ENCODE measurements around the gene AP2A2. TPM values are rescaled to one million over a fixed set of nuclear protein-coding genes. Genes with fewer than 3 reads are reported as not detected.

Gene AP2A2
- total RNA-seq, 2 donors from 2014 or later = 35.1 to 70.2 TPM

GRCh38 chr11:889257-889656, 36.4 kb upstream of the AP2A2 start:
- Histone ChIP-seq H3K36me3 (no peaks in the 10 kb centered on the region), H3K27ac (no peak overlapping the region), H3K4me1 (replicated peaks) (no peaks in the 10 kb centered on the region), H3K27me3 (replicated peaks; ENCODE audit: insufficient read depth) (no peaks in the 10 kb centered on the region), H3K9me3 (no peaks in the 10 kb centered on the region), H3K4me3 (no peak overlapping the region)
- DNase-seq (ENCODE audit: low spot score) = no peak
- intact Hi-C loops (cut with DNase I) = no loop called here
- 94% methylated on average over 13 of the region's 13 CpGs for WGBS
- TF ChIP-seq POLR2A (IDR thresholded peaks at IDR 0.05) (no peak), POLR2AphosphoS5 (IDR thresholded peaks at IDR 0.05) (no peak)
- TF ChIP-seq, protein P1, sequence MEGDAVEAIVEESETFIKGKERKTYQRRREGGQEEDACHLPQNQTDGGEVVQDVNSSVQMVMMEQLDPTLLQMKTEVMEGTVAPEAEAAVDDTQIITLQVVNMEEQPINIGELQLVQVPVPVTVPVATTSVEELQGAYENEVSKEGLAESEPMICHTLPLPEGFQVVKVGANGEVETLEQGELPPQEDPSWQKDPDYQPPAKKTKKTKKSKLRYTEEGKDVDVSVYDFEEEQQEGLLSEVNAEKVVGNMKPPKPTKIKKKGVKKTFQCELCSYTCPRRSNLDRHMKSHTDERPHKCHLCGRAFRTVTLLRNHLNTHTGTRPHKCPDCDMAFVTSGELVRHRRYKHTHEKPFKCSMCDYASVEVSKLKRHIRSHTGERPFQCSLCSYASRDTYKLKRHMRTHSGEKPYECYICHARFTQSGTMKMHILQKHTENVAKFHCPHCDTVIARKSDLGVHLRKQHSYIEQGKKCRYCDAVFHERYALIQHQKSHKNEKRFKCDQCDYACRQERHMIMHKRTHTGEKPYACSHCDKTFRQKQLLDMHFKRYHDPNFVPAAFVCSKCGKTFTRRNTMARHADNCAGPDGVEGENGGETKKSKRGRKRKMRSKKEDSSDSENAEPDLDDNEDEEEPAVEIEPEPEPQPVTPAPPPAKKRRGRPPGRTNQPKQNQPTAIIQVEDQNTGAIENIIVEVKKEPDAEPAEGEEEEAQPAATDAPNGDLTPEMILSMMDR (IDR thresholded peaks at IDR 0.05) = no peak

GRCh38 chr11:889687-890475, 35.8 kb upstream of the AP2A2 start:
- no peak overlapping the region for H3K27ac ChIP-seq
- WGBS = 90% methylated on average over 29 of the region's 32 CpGs
- no peak for DNase-seq (ENCODE audit: low spot score)
- H3K4me3 ChIP-seq = no peak overlapping the region
- TF ChIP-seq POLR2A (IDR thresholded peaks at IDR 0.05) = no peak
- TF ChIP-seq POLR2AphosphoS5 (IDR thresholded peaks at IDR 0.05) = no peak
- TF ChIP-seq, protein P1 (IDR thresholded peaks at IDR 0.05) = no peak
- no peaks in the 10 kb centered on the region for H3K27me3 ChIP-seq (replicated peaks; ENCODE audit: insufficient read depth)
- H3K9me3 ChIP-seq = no peaks in the 10 kb centered on the region
- intact Hi-C loops (cut with DNase I) = no loop called here
- no peaks in the 10 kb centered on the region for H3K36me3 ChIP-seq
- H3K4me1 ChIP-seq (replicated peaks) = no peaks in the 10 kb centered on the region

- Histone ChIP-seq H3K4me3 (no peak overlapping the region), H3K27me3 (replicated peaks; ENCODE audit: insufficient read depth) (no peaks in the 10 kb centered on the region), H3K36me3 (no peaks in the 10 kb centered on the region), H3K9me3 (no peaks in the 10 kb centered on the region), H3K27ac (no peak overlapping the region), H3K4me1 (replicated peaks) (no peaks in the 10 kb centered on the region)
- WGBS = 51% methylated on average over 27 of the region's 27 CpGs
- no peak for DNase-seq (ENCODE audit: low spot score)
- no peak for TF ChIP-seq POLR2A (IDR thresholded peaks at IDR 0.05)
- no peak for TF ChIP-seq POLR2AphosphoS5 (IDR thresholded peaks at IDR 0.05)
- TF ChIP-seq, protein P1 (IDR thresholded peaks at IDR 0.05) = no peak
- intact Hi-C loops (cut with DNase I) = no loop called here
These were observed 34.7 kb upstream of the AP2A2 start for GRCh38 chr11:890794-891540.

- DNase-seq (ENCODE audit: low spot score) = no peak
- Histone ChIP-seq H3K36me3 (no peaks in the 10 kb centered on the region), H3K9me3 (no peaks in the 10 kb centered on the region), H3K4me1 (replicated peaks) (no peaks in the 10 kb centered on the region), H3K27me3 (replicated peaks; ENCODE audit: insufficient read depth) (no peaks in the 10 kb centered on the region), H3K4me3 (no peak overlapping the region), H3K27ac (no peak overlapping the region)
- 83% methylated on average over 10 of the region's 13 CpGs for WGBS
- TF ChIP-seq, protein P1 (IDR thresholded peaks at IDR 0.05) = no peak
- no peak for TF ChIP-seq POLR2A (IDR thresholded peaks at IDR 0.05)
- TF ChIP-seq POLR2AphosphoS5 (IDR thresholded peaks at IDR 0.05) = no peak
- intact Hi-C loops (cut with DNase I) = no loop called here
These were observed 32.5 kb upstream of the AP2A2 start for GRCh38 chr11:893008-893654.

Data from prostate gland (tissue), 2 donors.